LNCAP (cell line): ENCODE measurements around the gene KCNJ3.

Source experiments
- TF ChIP-seq, protein P1 (sequence below): fragments of 450-650 bp; IDR thresholded peaks from 2 replicates; pipeline ENCODE4 v1.5.1; 2017; ENCODE audit warnings: mild to moderate bottlenecking

Gene KCNJ3

DNA sequence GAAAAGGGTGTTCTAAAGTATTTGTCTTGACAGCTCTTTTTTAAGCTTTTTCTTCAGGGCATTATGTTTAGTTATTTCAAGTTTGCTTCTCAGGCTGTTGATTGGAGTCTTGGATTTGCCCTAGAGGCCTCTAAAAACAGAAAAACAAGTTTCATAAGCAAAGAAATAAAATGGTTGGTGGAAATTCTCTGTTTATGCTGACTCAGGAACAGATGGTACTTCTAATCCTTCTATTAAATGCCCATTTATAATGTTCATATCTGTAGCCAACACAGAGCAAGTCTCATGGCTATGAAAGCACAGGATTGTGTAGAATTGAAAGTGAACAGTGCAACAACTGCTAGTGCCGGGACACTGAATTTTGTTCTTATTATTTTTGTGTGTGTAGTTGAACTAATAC lies 60.4 kb downstream of the KCNJ3 start:
- TF ChIP-seq, protein P1, sequence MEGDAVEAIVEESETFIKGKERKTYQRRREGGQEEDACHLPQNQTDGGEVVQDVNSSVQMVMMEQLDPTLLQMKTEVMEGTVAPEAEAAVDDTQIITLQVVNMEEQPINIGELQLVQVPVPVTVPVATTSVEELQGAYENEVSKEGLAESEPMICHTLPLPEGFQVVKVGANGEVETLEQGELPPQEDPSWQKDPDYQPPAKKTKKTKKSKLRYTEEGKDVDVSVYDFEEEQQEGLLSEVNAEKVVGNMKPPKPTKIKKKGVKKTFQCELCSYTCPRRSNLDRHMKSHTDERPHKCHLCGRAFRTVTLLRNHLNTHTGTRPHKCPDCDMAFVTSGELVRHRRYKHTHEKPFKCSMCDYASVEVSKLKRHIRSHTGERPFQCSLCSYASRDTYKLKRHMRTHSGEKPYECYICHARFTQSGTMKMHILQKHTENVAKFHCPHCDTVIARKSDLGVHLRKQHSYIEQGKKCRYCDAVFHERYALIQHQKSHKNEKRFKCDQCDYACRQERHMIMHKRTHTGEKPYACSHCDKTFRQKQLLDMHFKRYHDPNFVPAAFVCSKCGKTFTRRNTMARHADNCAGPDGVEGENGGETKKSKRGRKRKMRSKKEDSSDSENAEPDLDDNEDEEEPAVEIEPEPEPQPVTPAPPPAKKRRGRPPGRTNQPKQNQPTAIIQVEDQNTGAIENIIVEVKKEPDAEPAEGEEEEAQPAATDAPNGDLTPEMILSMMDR: no peak

DNA sequence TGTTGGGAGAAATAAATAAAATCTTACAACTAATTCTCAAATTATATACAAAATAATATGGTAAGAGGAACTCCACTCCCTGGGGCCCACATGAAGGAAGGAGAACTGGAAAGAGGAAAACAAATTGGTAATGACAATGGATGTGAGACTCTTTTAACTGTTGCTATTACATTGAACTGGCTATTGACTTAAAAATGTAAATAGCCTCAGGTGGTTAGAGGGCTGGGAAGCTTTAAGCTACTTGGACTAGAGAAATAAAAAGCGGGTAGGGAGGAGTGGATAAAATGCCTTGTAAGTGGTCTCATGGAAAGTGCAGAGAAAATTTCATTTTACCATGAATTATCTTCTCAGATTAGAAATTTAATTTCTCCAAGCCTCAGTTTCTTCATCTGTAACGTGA lies 64.1 kb downstream of the KCNJ3 start:
- TF ChIP-seq, protein P1: no peak

DNA sequence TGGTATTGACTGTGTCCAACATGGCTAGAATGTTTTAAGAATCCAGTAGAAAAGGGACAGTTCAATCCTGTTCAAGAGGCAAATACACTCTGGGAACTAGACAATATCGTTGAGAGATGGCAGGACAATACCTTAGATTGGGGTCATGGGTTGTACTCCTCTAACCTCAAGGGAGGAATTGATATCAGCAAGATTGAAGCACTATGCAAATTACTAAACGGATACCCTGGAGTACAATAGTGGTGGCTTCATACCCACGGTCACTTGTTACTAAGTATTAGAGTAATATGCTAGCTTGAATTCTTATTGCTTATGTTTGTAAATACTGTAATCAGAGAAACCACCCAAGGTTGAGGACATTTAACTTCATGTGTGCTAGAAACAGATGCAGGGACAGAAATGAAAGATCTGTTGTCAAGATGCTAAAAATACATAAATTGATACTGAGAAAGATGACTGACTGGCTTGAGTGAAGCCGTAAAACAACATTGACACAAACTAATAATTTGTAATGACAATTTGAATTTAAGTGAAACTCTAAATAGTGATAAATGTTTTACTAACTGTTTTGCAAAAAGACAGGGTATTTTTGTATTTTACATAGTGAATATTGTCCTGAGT lies 73.3 kb downstream of the KCNJ3 start:
- TF ChIP-seq, protein P1: no peak

DNA sequence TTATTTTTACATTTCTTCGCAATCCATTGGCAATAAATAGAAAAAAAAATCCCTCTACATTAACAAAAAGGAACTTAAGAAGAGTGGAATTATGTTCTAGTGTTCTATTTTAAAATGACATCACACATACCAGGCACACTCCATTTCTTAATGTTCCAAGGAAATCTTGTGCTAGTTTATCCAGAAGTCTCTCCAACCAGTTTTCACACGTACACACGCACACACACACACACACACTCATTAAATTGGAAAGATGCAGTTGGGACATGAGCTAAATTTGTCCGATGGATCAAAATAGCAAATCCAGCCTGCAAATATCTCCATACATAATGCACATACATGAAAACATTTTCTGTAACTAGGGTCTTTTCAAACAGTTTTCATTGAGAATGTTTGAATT lies 78.3 kb downstream of the KCNJ3 start:
- TF ChIP-seq, protein P1: no peak

DNA sequence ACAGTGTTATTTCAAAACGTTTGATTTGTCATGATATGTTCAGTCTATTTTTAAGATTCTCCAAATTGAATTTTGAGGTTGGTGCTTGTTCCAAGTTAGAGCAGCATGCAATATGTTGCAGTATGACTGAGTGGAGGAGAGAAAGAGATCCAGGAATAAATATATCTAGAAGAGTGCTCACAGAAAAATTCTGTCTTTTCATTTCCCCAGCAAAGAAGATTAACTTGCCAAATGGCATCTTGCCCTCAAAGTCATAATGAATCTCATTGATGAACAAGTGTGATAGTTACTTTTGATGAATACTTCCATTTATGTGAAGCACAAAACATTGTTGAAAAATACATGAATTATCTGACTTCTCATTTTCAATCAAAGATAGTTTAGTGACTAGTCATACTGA lies 95.9 kb downstream of the KCNJ3 start:
- TF ChIP-seq, protein P1: no peak

DNA sequence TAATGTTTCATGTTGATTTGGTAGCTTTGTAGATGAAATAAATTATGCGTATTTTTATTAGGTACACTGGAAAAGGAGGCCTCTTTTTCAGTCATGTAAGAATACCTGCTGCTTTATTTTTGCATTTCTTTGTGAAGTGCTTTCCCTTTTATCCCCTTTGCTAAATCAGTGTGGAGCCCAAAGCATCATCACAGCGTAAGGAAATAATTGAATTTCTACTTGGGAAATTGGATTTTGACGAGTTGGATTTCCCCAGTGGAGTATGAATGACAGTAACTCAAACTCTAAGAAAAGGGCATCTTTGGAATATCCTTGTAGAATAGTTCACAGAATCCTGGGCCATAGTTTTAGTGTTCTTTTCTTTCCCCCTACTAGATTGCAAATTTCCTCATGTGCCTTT lies 97.2 kb downstream of the KCNJ3 start:
- TF ChIP-seq, protein P1: no peak

DNA sequence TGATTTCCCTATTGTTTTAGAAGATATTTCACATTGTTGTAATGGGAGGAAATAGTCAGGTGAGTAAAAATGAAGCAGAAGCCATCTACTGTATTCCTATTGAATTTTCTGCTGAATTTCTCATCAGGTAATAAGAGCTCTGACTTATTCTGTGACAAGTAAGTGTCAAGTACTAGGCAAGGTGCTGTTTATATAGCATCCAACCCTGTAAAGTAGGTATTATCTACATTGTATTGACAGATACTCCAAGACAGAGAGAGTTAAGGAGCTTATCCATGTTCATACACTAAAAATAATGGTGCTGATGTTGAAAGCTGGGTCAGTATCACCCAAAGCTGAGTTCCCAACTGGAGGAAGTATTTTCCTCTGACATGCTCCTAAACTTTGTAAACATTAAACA lies 106.0 kb downstream of the KCNJ3 start:
- TF ChIP-seq, protein P1: no peak

DNA sequence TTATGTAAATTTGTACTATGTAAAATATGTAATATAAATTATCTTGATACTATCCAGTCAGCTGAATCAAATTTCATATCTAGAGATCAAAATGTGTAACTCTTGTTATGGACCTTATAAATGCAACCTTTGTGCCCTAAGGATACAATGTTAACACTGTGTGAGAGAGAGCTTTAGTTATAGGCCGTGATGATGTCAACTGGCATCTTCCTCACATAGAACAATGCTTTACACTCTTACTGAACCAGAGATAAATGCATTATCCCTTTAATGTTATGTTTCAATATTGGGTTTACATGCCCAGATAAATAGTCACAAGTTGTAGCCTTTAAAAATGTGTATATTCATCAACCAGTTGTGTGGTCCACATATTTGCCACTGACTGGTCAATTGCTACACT lies 115.1 kb downstream of the KCNJ3 start:
- TF ChIP-seq, protein P1: no peak
